ENCODE results near the gene KIAA0408. TPM values are rescaled to one million over a fixed set of nuclear protein-coding genes. Genes with fewer than 3 reads are reported as not detected.

KIAA0408 gene
- total RNA-seq, 2 donors from 2014 or later = 0.64 to 0.84 TPM

DNA sequence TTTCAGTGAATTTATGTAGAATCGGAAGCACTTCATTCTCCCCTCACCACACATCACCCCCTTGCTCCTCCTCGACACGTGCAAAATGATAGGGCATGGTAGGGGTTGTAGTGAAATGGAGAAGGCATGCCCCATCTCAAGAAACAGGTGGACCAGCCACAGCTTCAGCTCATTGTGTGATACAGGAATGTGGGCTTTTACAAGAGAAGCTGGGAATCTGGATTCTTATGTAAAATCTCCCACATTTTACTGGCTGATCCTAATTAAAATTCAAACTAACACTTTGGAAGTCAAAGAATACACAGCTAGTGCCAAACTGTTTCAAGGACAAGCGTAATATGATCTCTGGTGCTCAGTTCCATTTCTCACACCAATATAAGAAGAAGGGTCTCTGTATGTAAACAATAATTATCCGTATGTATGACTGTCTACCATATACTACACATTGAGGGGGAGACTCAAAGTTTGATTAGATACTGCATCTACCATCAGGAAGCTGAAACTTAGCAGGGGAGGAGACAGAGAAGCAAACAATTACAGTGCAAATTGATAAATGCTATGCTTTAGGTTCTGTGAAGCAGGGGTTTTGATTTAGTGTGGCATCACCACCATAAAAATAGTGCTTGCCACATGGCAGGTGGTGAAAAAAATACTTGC, 24.3 kb upstream of the KIAA0408 start:
- peaks cover 2% of the 10 kb centered on the region for H3K4me1 Mint-ChIP-seq

DNA sequence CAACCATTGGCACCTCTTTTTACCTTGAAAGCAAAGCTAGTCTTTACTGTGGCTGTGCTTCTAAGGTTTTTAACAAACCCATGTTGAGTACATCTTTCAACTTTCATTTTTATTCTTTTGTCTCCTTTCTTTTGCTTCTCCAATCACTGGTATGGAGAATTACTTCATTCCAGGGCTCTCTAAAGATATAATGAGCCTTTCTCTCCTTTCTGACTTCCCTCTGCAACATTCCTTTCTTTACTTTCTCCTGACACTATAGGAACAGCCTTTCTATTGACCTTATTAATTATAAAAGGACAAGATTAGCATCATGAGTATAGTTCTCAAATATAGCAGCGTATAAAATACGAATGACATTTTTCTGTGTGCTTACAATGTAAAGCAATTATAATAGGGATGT, 23.1 kb upstream of the KIAA0408 start:
- H3K36me3 Mint-ChIP-seq (ENCODE audit: low read depth) = no peaks in the 10 kb centered on the region
- no peaks in the 10 kb centered on the region for H3K36me3 ChIP-seq (ENCODE audit: control insufficient read depth, insufficient read depth, low read length)
- no peak overlapping the region for H3K27ac Mint-ChIP-seq
- H3K4me1 ChIP-seq (ENCODE audit: control insufficient read depth, insufficient read depth, low read length) = no peaks in the 10 kb centered on the region
- no peak for DNase-seq
- H3K27me3 ChIP-seq (ENCODE audit: control insufficient read depth, insufficient read depth, low read length, poor library complexity, severe bottlenecking) = no peaks in the 10 kb centered on the region
- H3K9me3 ChIP-seq (ENCODE audit: control insufficient read depth, low read length) = no peaks in the 10 kb centered on the region
- no peak overlapping the region for H3K9ac ChIP-seq (ENCODE audit: extremely low read depth, low read length, poor library complexity, severe bottlenecking)
- no peak overlapping the region for H3K4me3 ChIP-seq (ENCODE audit: low read length)
- H3K27me3 Mint-ChIP-seq (ENCODE audit: insufficient read depth) = no peaks in the 10 kb centered on the region
- WGBS, 2 experiments (ENCODE audit: insufficient coverage in 1 of 2, insufficient read length in 1 of 2) = 94% methylated on average over 2 of the region's 2 CpGs; no CpG with 5 or more reads in 1 of the 2 experiments
- peaks cover 2% of the 10 kb centered on the region for H3K4me1 Mint-ChIP-seq
- H3K9me3 Mint-ChIP-seq = no peaks in the 10 kb centered on the region
- no peak overlapping the region for H3K4me3 Mint-ChIP-seq
- peak overlapping the region; percentile 26 for H3K27ac ChIP-seq (ENCODE audit: low read depth, low read length)
- no peak for TF ChIP-seq CTCF (conservative IDR thresholded peaks at IDR 0.05)

More for the DNA sequence above, 24.3 kb upstream of the KIAA0408 start:
- Mint-ChIP-seq H3K27me3 (ENCODE audit: insufficient read depth) (no peaks in the 10 kb centered on the region), H3K36me3 (ENCODE audit: low read depth) (no peaks in the 10 kb centered on the region), H3K27ac (peak overlapping the region; percentile 44), H3K4me3 (no peak overlapping the region), H3K9me3 (no peaks in the 10 kb centered on the region)
- Histone ChIP-seq H3K27me3 (ENCODE audit: control insufficient read depth, insufficient read depth, low read length, poor library complexity, severe bottlenecking) (no peaks in the 10 kb centered on the region), H3K4me3 (ENCODE audit: low read length) (no peak overlapping the region), H3K27ac (ENCODE audit: low read depth, low read length) (peak overlapping the region; percentile 2), H3K9me3 (ENCODE audit: control insufficient read depth, low read length) (no peaks in the 10 kb centered on the region), H3K4me1 (ENCODE audit: control insufficient read depth, insufficient read depth, low read length) (no peaks in the 10 kb centered on the region), H3K9ac (ENCODE audit: extremely low read depth, low read length, poor library complexity, severe bottlenecking) (no peak overlapping the region), H3K36me3 (ENCODE audit: control insufficient read depth, insufficient read depth, low read length) (no peaks in the 10 kb centered on the region)
- WGBS, 2 experiments (ENCODE audit: insufficient coverage in 1 of 2, insufficient read length in 1 of 2) = 54% methylated on average over 3 of the region's 5 CpGs; no CpG with 5 or more reads in 1 of the 2 experiments
- peak; percentile 60 for DNase-seq
- no peak for TF ChIP-seq CTCF (conservative IDR thresholded peaks at IDR 0.05)

GRCh38 chr6:127481628-127482027, 22.4 kb upstream of the KIAA0408 start:
- Mint-ChIP-seq H3K27me3 (ENCODE audit: insufficient read depth) (no peaks in the 10 kb centered on the region), H3K9me3 (no peaks in the 10 kb centered on the region), H3K4me3 (no peak overlapping the region), H3K27ac (no peak overlapping the region), H3K36me3 (ENCODE audit: low read depth) (no peaks in the 10 kb centered on the region), H3K4me1 (peaks cover 2% of the 10 kb centered on the region)
- Histone ChIP-seq H3K36me3 (ENCODE audit: control insufficient read depth, insufficient read depth, low read length) (no peaks in the 10 kb centered on the region), H3K27ac (ENCODE audit: low read depth, low read length) (no peak overlapping the region), H3K9ac (ENCODE audit: extremely low read depth, low read length, poor library complexity, severe bottlenecking) (no peak overlapping the region), H3K4me1 (ENCODE audit: control insufficient read depth, insufficient read depth, low read length) (no peaks in the 10 kb centered on the region), H3K27me3 (ENCODE audit: control insufficient read depth, insufficient read depth, low read length, poor library complexity, severe bottlenecking) (no peaks in the 10 kb centered on the region), H3K9me3 (ENCODE audit: control insufficient read depth, low read length) (no peaks in the 10 kb centered on the region), H3K4me3 (ENCODE audit: low read length) (no peak overlapping the region)
- no peak for DNase-seq
- no peak for TF ChIP-seq CTCF (conservative IDR thresholded peaks at IDR 0.05)
- whole genome bisulfite sequencing, 2 experiments (ENCODE audit: insufficient coverage in 1 of 2, insufficient read length in 1 of 2) = 86 to 98% methylated on average over 4 of the region's 4 CpGs
